Activated CD4-positive, alpha-beta T cell treated with anti-CD3 and anti-CD28 coated beads, Interleukin-2, amount 50 U/mL, for 4 hours (primary cell): Measurements from ENCODE around the gene ADNP.
"Not testable (repeated sequence)": the region's sequence is repeated elsewhere in the genome, so short reads cannot be mapped to it uniquely, and the experiment has no call there.

ENCODE experiments used
- DNase-seq, 2 experiments: peaks; one replicate each; pipeline ENCODE4 v3.0.0-alpha.2; 2020

The ADNP gene

GRCh38 chr20:50898475-50898874 is 32.8 kb downstream of the ADNP start:
- DNase-seq, result no peak

- no peak for DNase-seq
Observed at GRCh38 chr20:50895111-50895830, 36.0 kb downstream of the ADNP start.

GRCh38 chr20:50893620-50894019 is 37.6 kb downstream of the ADNP start:
- DNase-seq, result no peak

GRCh38 chr20:50892394-50892793 is 38.8 kb downstream of the ADNP start:
- no peak for DNase-seq

GRCh38 chr20:50891138-50891537 is 40.1 kb downstream of the ADNP start:
- DNase-seq, result no peak

GRCh38 chr20:50887576-50887975 is 43.7 kb downstream of the ADNP start:
- DNase-seq, result no peak

- no peak for DNase-seq
Observed at GRCh38 chr20:50886184-50886790, 45.0 kb downstream of the ADNP start.

GRCh38 chr20:50885781-50886180 is 45.5 kb downstream of the ADNP start:
- DNase-seq, result no peak

GRCh38 chr20:50885068-50885467 is 46.2 kb downstream of the ADNP start:
- no peak for DNase-seq

GRCh38 chr20:50883856-50884255 is 47.4 kb downstream of the ADNP start:
- DNase-seq, result no peak

- DNase-seq, result not testable (repeated sequence)
Observed at GRCh38 chr20:50881759-50882424, 49.3 kb downstream of the ADNP start.

GRCh38 chr20:50879649-50880550 is 51.3 kb downstream of the ADNP start:
- no peak for DNase-seq

- DNase-seq, result no peak
Observed at GRCh38 chr20:50877232-50877743, 53.9 kb downstream of the ADNP start.

GRCh38 chr20:50876816-50877215 is 54.4 kb downstream of the ADNP start:
- DNase-seq, result no peak

- DNase-seq, result no peak
Observed at GRCh38 chr20:50876063-50876685, 55.1 kb downstream of the ADNP start.

GRCh38 chr20:50874758-50875665 is 56.2 kb downstream of the ADNP start:
- no peak for DNase-seq

- DNase-seq, result no peak
Observed at GRCh38 chr20:50874111-50874757, 57.0 kb downstream of the ADNP start.

GRCh38 chr20:50873585-50873984 is 57.7 kb downstream of the ADNP start:
- no peak for DNase-seq

GRCh38 chr20:50872560-50873425 is 58.4 kb downstream of the ADNP start:
- DNase-seq, result no peak
